Activated CD4-positive, alpha-beta T cell treated with anti-CD3 and anti-CD28 coated beads, Interleukin-10, Interleukin-2, amounts not matched to agents 100 ng/mL and 50 ng/mL, durations not matched to agents 16 hours and 8 hours (primary cell): ENCODE results near the gene ACVR1B.
A peak's percentile ranks its signal among the peaks of the same experiment; 100 is the strongest.

Experiments used
- DNase-seq: peaks from one replicate; pipeline ENCODE4 v3.0.0-alpha.2; 2020

Gene ACVR1B

GRCh38 chr12:52026263-52026662 lies 74.8 kb downstream of the ACVR1B start:
- DNase-seq = no peak

- DNase-seq = no peak
Observed at GRCh38 chr12:52027085-52027843, 75.8 kb downstream of the ACVR1B start.

- DNase-seq = no peak
Observed at GRCh38 chr12:52029685-52030084, 78.2 kb downstream of the ACVR1B start.

GRCh38 chr12:52032446-52032803 lies 80.9 kb downstream of the ACVR1B start:
- DNase-seq = no peak

- DNase-seq = peak; percentile 95
Observed at GRCh38 chr12:52032804-52033445, 81.4 kb downstream of the ACVR1B start.

- no peak for DNase-seq
Observed at GRCh38 chr12:52033446-52034140, 82.1 kb downstream of the ACVR1B start.

- no peak for DNase-seq
Observed at GRCh38 chr12:52035190-52035589, 83.7 kb downstream of the ACVR1B start.

- no peak for DNase-seq
Observed at GRCh38 chr12:52035926-52036325, 84.4 kb downstream of the ACVR1B start.

GRCh38 chr12:52036587-52037171 lies 85.2 kb downstream of the ACVR1B start:
- peak; percentile 76 for DNase-seq

- DNase-seq = no peak
Observed at GRCh38 chr12:52037248-52037861, 85.9 kb downstream of the ACVR1B start.

GRCh38 chr12:52038447-52038846 lies 86.9 kb downstream of the ACVR1B start:
- DNase-seq = no peak

GRCh38 chr12:52041035-52041434 lies 89.5 kb downstream of the ACVR1B start:
- DNase-seq = no peak

GRCh38 chr12:52041695-52042123 lies 90.2 kb downstream of the ACVR1B start:
- DNase-seq = peak; percentile 34

- no peak for DNase-seq
Observed at GRCh38 chr12:52042706-52043385, 91.3 kb downstream of the ACVR1B start.

- DNase-seq = no peak
Observed at GRCh38 chr12:52043386-52044212, 92.1 kb downstream of the ACVR1B start.

GRCh38 chr12:52044292-52044983 lies 92.9 kb downstream of the ACVR1B start:
- no peak for DNase-seq

GRCh38 chr12:52045794-52046199 lies 94.3 kb downstream of the ACVR1B start:
- no peak for DNase-seq
